ENCODE measurements around the gene PHF21A. TPM values are rescaled to one million over a fixed set of nuclear protein-coding genes. Genes with fewer than 3 reads are reported as not detected.

Gene PHF21A
- total RNA-seq, 1 experiment from 2014 or later, result 29.4 TPM

GRCh38 chr11:45988921-45989320, 132.3 kb downstream of the PHF21A start:
- DNase-seq (ENCODE audit: low spot score) (no peak), ATAC-seq (no peak)
- H3K4me1 Mint-ChIP-seq, result peaks cover 24% of the 10 kb centered on the region
- H3K9me3 Mint-ChIP-seq, result no peaks in the 10 kb centered on the region
- CTCF ChIA-PET, result interaction anchor here (1.5 kb wide), 1 partner anchor 17 kb away, joined by 3 read pairs; no protein-coding TSS in a partner anchor
- POLR2A ChIA-PET, result no interaction called here
- no peak overlapping the region for H3K4me3 Mint-ChIP-seq
- TF ChIP-seq SOX15 (CRISPR knock-in tag; IDR thresholded peaks at IDR 0.05) (no peak), ZNF396 (CRISPR knock-in tag; IDR thresholded peaks at IDR 0.05; ENCODE audit: borderline replicate concordance) (no peak), NFATC4 (CRISPR knock-in tag; IDR thresholded peaks at IDR 0.05) (no peak)
- H3K36me3 Mint-ChIP-seq, result no peaks in the 10 kb centered on the region
- 0 out of 2 replicates have a peak overlapping the region, but pooled peaks have one; percentile 50 for H3K27ac Mint-ChIP-seq
- no peaks in the 10 kb centered on the region for H3K27me3 Mint-ChIP-seq (ENCODE audit: low read depth)

- Mint-ChIP-seq H3K27ac (peak overlapping the region; percentile 82), H3K36me3 (no peaks in the 10 kb centered on the region), H3K4me1 (peaks cover 29% of the 10 kb centered on the region), H3K27me3 (ENCODE audit: low read depth) (no peaks in the 10 kb centered on the region), H3K4me3 (no peak overlapping the region), H3K9me3 (no peaks in the 10 kb centered on the region)
- DNase-seq (ENCODE audit: low spot score) (no peak), ATAC-seq (no peak)
- ChIA-PET POLR2A (no interaction called here), CTCF (interaction anchor here (3.0 kb wide), 1 partner anchor 9 kb away, joined by 31 read pairs; no protein-coding TSS in a partner anchor)
- TF ChIP-seq IRF1 (CRISPR knock-in tag; IDR thresholded peaks at IDR 0.05), result no peak
- TF ChIP-seq KAT7 (CRISPR knock-in tag; IDR thresholded peaks at IDR 0.05; ENCODE audit: borderline replicate concordance), result no peak
- no peak for TF ChIP-seq ATF1 (CRISPR knock-in tag; IDR thresholded peaks at IDR 0.05)
- TF ChIP-seq ZNF512 (CRISPR knock-in tag; IDR thresholded peaks at IDR 0.05; ENCODE audit: borderline replicate concordance), result no peak
- no peak for TF ChIP-seq EMX1 (CRISPR knock-in tag; IDR thresholded peaks at IDR 0.05)
- TF ChIP-seq ZNF425 (CRISPR knock-in tag; conservative IDR thresholded peaks at IDR 0.05), result no peak
- no peak for TF ChIP-seq FOXP1 (CRISPR knock-in tag; IDR thresholded peaks at IDR 0.05; ENCODE audit: borderline replicate concordance)
- no peak for TF ChIP-seq MYBL2 (CRISPR knock-in tag; IDR thresholded peaks at IDR 0.05)
- no peak for TF ChIP-seq MLX (CRISPR knock-in tag; IDR thresholded peaks at IDR 0.05)
- no peak for TF ChIP-seq STAT6 (CRISPR knock-in tag; conservative IDR thresholded peaks at IDR 0.05; ENCODE audit: low read depth)
- no peak for TF ChIP-seq CBFB (CRISPR knock-in tag; IDR thresholded peaks at IDR 0.05; ENCODE audit: low read depth)
- TF ChIP-seq RORB (CRISPR knock-in tag; IDR thresholded peaks at IDR 0.05), result no peak
- TF ChIP-seq ZNF138 (CRISPR knock-in tag; conservative IDR thresholded peaks at IDR 0.05), result no peak
- no peak for TF ChIP-seq MAX (CRISPR knock-in tag; IDR thresholded peaks at IDR 0.05)
- no peak for TF ChIP-seq ZBTB43 (CRISPR knock-in tag; IDR thresholded peaks at IDR 0.05)
- TF ChIP-seq ESRRA (CRISPR knock-in tag; IDR thresholded peaks at IDR 0.05; ENCODE audit: borderline replicate concordance), result no peak
Measured at GRCh38 chr11:45985212-45985611, 136.0 kb downstream of the PHF21A start.

All from WTC11 (cell line).